ENCODE results near the gene EHD3.
"Not testable (repeated sequence)": the region's sequence is repeated elsewhere in the genome, so short reads cannot be mapped to it uniquely, and the experiment has no call there.

Gene EHD3

GRCh38 chr2:31270131-31270530, 36.2 kb downstream of the EHD3 start:
- no peak overlapping the region for H3K4me3 ChIP-seq (replicated peaks; ENCODE audit: low read depth, low read length)
- DNase-seq (ENCODE audit: low read depth) = no peak
- TF ChIP-seq, protein P1, sequence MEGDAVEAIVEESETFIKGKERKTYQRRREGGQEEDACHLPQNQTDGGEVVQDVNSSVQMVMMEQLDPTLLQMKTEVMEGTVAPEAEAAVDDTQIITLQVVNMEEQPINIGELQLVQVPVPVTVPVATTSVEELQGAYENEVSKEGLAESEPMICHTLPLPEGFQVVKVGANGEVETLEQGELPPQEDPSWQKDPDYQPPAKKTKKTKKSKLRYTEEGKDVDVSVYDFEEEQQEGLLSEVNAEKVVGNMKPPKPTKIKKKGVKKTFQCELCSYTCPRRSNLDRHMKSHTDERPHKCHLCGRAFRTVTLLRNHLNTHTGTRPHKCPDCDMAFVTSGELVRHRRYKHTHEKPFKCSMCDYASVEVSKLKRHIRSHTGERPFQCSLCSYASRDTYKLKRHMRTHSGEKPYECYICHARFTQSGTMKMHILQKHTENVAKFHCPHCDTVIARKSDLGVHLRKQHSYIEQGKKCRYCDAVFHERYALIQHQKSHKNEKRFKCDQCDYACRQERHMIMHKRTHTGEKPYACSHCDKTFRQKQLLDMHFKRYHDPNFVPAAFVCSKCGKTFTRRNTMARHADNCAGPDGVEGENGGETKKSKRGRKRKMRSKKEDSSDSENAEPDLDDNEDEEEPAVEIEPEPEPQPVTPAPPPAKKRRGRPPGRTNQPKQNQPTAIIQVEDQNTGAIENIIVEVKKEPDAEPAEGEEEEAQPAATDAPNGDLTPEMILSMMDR (IDR thresholded peaks at IDR 0.05; ENCODE audit: low read length, missing control alignments) = no peak

DNA sequence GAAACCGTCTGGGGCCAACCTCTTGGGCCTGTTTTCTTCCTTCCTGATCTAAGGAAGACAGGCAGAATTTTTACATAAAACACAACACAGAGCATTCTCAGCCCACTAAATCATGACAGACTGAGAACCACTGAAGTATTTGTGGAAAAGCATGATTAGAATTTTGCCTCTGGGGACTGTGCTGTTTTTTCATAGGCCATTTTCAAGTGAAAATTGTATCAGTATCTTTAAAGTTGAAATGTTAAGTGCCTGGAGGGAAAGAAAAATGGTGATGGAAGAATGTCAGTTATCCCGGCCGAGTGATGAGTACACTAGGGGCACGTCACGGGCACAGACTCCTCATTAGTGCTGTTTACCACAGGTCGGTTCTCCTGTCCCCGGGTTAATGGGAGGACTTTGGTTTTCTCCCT, 36.9 kb downstream of the EHD3 start:
- no peak overlapping the region for H3K4me3 ChIP-seq (replicated peaks; ENCODE audit: low read depth, low read length)
- TF ChIP-seq, protein P1 (IDR thresholded peaks at IDR 0.05; ENCODE audit: low read length, missing control alignments) = no peak
- no peak for DNase-seq (ENCODE audit: low read depth)

- no peak overlapping the region for H3K4me3 ChIP-seq (replicated peaks; ENCODE audit: low read depth, low read length)
- DNase-seq (ENCODE audit: low read depth) = no peak
- TF ChIP-seq, protein P1 (IDR thresholded peaks at IDR 0.05; ENCODE audit: low read length, missing control alignments) = no peak
Measured at GRCh38 chr2:31271851-31272267, 37.9 kb downstream of the EHD3 start.

DNA sequence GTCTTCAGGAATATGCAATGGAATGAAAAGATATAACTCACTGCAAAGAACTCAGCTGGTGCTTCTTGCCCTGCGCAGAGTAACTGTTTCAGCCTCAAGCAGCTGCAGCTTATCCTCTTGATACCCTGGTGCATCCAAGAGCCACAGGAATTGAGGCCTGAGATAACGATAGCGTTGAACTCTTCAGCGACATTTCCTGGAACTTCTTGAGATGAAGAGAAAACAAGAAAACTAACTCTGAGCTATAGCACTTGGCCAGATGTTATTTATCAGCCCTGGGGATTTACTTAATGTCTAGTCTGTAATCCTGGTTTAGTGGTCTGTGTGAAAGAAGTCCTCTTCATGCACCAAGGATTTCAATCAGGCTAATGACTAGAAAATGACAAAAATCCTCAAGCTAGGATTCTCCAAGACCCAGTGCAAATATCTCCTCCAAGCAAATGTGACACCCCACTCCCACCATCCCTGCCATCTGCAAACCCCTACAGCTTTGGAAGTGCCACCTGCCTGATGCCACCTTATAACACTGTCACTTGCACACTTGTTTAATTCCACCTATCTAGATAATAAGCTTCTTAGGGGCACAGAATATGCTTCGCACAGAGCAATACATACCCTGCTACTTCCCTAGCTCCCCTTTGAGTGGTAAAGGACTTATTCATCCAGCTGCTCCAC, 40.6 kb downstream of the EHD3 start:
- H3K4me3 ChIP-seq (replicated peaks; ENCODE audit: low read depth, low read length) = no peak overlapping the region
- peak; percentile 59 for DNase-seq (ENCODE audit: low read depth)
- TF ChIP-seq, protein P1 (IDR thresholded peaks at IDR 0.05; ENCODE audit: low read length, missing control alignments) = no peak

- TF ChIP-seq, protein P1 (IDR thresholded peaks at IDR 0.05; ENCODE audit: low read length, missing control alignments) = no peak
- H3K4me3 ChIP-seq (replicated peaks; ENCODE audit: low read depth, low read length) = no peak overlapping the region
- DNase-seq (ENCODE audit: low read depth) = peak; percentile 35
Measured at GRCh38 chr2:31275976-31276375, 42.0 kb downstream of the EHD3 start.

GRCh38 chr2:31277621-31278020, 43.7 kb downstream of the EHD3 start:
- TF ChIP-seq, protein P1 (IDR thresholded peaks at IDR 0.05; ENCODE audit: low read length, missing control alignments) = no peak
- DNase-seq (ENCODE audit: low read depth) = peak; percentile 21
- no peak overlapping the region for H3K4me3 ChIP-seq (replicated peaks; ENCODE audit: low read depth, low read length)

- H3K4me3 ChIP-seq (replicated peaks; ENCODE audit: low read depth, low read length) = no peak overlapping the region
- TF ChIP-seq, protein P1 (IDR thresholded peaks at IDR 0.05; ENCODE audit: low read length, missing control alignments) = no peak
- peak; percentile 25 for DNase-seq (ENCODE audit: low read depth)
Measured at GRCh38 chr2:31282634-31283033, 48.7 kb downstream of the EHD3 start.

DNA sequence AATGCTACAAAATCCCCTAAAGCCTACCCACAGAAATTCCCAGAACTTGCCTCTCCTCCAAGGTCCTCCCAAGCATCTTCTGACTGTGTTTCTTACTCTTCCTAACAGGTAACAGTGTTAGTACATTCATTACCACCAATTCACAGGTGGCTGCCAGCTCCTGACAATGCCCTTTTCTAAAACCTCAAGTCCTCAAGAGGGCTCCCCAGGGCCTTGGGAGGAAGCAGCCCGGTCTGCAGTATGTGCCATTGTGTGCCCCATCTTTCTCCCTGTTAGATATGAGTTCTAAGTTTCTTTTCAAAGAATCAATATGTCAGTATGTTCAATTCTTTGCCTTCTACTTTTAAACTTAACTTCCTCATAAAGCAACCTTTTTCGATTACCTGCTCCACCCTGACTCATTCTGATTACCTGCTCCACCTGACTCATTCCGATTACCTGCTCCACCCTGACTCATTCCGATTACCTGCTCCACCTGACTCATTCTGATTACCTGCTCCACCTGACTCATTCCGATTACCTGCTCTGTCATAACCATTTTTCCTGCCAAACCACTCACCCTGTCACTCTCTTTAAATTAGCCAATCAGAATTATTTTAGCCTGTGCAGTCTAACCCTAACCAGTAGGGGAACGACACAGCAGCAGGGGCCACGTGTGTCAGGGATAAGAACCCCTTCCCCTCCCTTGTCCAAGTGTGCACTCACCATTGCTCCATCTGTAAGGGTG, 49.4 kb downstream of the EHD3 start:
- H3K4me3 ChIP-seq (replicated peaks; ENCODE audit: low read depth, low read length); DNase-seq (ENCODE audit: low read depth): not testable (repeated sequence)
